Activated CD8-positive, alpha-beta memory T cell treated with anti-CD3 and anti-CD28 coated beads for 36 hours (primary cell): ENCODE results near the gene MAP3K20. TPM values are rescaled to one million over a fixed set of nuclear protein-coding genes. Genes with fewer than 3 reads are reported as not detected.

ENCODE experiments used
- CTCF ChIA-PET: fragments of 350-600 bp; sonication (Branson Sonifier 250); formaldehyde crosslinking; loops from one replicate; lab custom pipeline; 2021; ENCODE audit warnings: antibody characterized with exemption; lab: Charles Lee
- POLR2A ChIA-PET: fragments of 350-600 bp; sonication (Branson Sonifier 250); formaldehyde crosslinking; loops from one replicate; lab custom pipeline; 2021; ENCODE audit warnings: antibody characterized with exemption; lab: Charles Lee
- total RNA-seq, 2 experiments: library from RNA; stranded (reverse); gene quantifications; one replicate each; pipeline ENCODE4 v1.2.3, GENCODE V29; 2021

MAP3K20 gene
- total RNA-seq, 2 experiments from 2014 or later: 10.5 to 11.3 TPM

DNA sequence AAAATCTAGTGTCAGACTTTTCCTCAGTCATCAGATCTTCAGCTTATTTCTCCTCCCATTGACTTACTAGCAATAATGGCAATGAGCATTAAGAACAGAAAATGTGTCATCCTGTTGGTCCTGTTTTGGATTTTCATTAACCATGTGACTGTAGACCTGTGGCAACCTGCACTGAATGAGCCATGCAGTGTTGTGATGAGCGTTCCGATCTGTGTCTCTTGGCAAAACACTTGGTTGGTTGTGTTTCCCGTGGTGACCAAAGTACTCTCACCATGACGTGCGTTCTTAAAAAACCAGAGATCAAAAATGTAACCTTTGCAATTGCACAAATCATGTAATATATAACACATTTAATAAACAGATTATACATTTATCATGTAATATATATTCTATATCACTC, 138.6 kb downstream of the MAP3K20 start:
- ChIA-PET POLR2A (no interaction called here), CTCF (no interaction called here)

DNA sequence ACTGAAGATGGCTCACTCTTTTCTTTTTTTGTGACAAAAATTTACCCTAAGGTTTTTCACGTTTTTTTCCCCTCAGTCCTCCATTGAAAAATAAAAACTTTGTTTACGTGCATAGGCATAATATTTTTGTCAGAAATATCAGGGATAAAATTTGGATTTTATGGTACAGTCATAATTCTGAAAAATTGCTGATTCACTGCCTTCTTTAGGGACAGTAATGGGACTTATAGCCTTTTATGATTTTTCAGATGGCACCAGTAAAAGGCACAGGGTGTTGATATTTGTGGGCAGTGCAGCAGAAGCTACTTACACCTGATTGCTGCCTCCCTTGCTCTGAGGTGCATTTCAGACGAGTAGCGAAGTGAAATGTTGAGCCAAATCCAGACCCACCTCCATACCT, 139.7 kb downstream of the MAP3K20 start:
- ChIA-PET CTCF (no interaction called here), POLR2A (no interaction called here)

DNA sequence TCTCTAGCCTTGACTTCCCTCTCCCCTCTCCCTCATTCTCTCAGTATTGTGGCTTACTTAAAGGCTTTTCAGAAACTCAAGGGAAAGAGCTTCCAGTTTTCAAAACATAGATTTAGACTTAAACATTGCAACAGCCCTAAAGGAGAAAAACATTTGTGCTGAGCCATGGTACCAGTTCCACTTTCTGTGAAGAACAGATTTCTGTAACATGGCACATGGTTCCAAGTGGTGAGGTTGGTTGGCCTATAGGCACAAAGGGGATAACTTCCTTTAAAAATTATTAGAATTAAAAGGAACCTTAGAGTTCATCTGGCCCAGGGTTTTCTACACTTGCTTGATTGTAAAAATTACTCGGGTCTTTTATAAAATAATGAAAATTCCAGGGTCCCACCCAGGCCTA, 140.4 kb downstream of the MAP3K20 start:
- POLR2A ChIA-PET: no interaction called here
- CTCF ChIA-PET: no interaction called here

DNA sequence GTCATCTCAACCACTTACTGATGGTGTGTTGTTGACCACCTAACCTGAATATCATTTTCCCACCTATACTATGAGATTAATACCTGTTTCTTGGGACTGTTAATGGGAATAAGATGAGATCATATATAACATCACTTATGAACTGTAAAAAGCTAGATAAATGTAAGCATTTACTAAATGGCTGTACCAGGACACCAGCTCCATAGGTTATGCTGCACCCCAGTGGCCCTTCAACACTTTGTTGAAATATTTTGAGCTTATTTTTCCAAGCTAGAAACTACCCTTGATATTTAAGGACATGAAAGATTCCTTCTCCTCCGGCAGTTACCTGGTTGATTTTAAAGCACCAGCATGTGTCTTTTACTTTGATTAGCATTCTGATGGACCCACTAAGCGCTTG, 141.0 kb downstream of the MAP3K20 start:
- ChIA-PET POLR2A (no interaction called here), CTCF (no interaction called here)

DNA sequence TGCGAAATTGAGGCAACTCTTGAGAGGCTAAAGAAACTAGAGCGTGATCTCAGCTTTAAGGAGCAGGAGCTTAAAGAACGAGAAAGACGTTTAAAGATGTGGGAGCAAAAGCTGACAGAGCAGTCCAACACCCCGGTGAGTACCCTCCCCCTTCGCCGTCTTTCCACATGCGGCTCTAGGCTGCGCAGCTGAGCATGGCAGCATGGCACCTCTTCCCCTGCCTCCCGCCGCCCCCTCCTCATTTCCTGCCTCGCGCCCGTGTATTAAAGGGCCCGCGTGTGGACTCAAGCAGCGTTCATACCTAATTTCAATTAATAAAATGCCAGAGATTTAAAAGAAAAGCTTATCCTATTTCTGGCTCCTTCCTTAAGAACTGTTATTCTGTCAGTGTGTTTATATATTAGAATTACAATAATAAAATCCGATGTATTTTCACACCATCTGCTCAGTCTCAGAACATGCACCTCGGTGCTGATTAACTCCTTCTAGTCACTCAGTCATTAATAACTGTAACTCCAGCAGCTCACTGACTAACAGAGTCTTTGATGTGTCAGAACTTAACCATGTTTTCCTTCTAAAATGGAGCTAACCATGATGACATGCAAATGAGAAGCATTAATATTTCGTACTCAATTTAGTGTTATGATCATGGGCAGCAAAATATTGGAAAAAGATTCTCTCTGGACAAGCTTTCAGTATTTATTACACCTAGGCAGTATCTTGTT, 141.6 kb downstream of the MAP3K20 start:
- ChIA-PET CTCF (no interaction called here), POLR2A (no interaction called here)

DNA sequence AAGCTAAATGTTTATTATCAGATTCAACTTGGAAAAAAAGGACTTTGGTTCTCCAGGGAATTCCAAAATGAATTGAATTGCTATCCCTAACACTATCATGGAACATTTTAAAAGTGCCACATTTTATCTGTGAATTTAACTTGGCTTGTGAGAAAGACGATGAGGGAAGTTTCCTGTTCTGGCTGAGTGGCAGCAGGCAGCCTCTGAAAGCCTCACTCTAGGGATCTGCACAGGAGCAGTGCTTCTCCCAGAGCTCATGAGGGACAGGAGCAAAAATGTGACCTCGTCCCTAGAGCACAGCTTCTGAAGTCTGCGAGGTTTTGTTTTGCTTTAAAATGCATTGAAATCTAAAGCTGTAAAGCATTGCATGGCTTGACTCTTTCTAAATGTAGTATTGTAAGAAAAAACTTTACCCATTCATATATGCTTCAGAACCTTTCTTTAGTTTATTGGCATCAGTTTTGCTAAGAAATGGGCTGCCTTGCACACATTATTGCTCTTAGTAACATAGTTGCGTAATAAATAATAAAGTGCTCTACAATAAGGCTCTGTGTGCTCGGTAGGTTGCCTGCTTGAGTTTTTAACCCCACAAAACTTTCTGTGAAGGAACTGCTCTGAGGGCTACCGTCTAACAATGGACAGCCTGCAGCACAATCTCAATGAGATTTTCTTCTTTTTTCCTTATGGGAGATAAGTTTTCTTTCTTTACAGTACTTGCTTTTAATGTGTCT, 142.8 kb downstream of the MAP3K20 start:
- ChIA-PET POLR2A (no interaction called here), CTCF (interaction anchor here (1.3 kb wide), 1 partner anchor 191 kb away, joined by 6 read pairs; no protein-coding TSS in a partner anchor)

DNA sequence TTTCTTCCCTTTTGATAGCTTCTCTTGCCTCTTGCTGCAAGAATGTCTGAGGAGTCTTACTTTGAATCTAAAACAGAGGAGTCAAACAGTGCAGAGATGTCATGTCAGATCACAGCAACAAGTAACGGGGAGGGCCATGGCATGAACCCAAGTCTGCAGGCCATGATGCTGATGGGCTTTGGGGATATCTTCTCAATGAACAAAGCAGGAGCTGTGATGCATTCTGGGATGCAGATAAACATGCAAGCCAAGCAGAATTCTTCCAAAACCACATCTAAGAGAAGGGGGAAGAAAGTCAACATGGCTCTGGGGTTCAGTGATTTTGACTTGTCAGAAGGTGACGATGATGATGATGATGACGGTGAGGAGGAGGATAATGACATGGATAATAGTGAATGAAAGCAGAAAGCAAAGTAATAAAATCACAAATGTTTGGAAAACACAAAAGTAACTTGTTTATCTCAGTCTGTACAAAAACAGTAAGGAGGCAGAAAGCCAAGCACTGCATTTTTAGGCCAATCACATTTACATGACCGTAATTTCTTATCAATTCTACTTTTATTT, 145.6 kb downstream of the MAP3K20 start:
- ChIA-PET CTCF (interaction anchor here (0.6 kb wide), 1 partner anchor 33 kb away, joined by 4 read pairs; no protein-coding TSS in a partner anchor), POLR2A (no interaction called here)

DNA sequence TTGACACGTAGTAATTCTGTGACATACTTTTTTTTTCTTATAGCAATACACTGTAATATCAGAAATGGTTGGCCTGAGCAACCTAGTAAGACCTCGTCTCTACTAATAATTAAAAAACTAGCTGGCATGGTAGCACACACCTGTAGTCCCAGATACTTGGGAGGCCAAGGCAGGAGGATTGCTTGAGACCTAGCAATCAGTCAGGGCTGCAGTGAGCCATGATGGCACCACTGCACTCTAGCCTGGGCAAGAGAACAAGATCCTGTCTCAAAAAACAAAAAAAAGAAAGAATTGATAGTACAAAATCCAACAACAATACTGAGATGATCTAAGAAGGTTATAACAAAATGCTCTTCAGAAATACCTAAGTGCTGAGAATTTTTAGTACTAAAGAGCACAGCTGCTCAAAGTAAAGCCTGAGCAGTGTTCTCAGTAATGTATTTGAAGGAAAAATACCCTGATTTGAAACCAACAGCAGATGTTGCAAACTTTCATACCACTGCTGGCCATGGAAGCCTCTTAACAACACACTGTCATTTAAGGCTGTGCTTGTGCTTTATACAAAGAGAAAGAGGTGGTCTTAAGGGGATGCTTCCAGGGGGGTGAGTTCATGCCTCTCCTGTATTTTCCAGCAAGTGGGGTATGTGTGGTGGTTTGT, 146.4 kb downstream of the MAP3K20 start:
- ChIA-PET POLR2A (no interaction called here), CTCF (no interaction called here)

DNA sequence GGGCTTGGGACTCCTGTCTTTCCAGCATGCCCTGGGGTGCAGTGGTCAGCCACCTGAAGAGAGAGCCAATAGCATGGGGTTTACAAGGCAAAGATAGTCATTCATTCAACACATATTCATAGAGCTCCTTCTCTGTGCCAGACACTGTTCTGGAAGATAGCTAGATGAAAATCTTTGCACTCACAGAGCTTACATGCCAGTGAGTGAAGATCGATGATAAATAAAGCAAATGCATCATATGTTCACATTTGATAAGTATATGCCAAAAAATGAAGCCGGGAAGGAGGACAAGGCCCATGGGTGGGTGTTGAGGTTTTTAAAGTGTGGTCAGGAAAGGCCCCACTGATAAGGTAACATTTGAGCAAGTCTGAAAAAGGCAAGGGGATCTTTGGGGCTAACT, 148.2 kb downstream of the MAP3K20 start:
- ChIA-PET CTCF (interaction anchor here (0.9 kb wide), 1 partner anchor 18 kb away, joined by 5 read pairs; no protein-coding TSS in a partner anchor), POLR2A (no interaction called here)

DNA sequence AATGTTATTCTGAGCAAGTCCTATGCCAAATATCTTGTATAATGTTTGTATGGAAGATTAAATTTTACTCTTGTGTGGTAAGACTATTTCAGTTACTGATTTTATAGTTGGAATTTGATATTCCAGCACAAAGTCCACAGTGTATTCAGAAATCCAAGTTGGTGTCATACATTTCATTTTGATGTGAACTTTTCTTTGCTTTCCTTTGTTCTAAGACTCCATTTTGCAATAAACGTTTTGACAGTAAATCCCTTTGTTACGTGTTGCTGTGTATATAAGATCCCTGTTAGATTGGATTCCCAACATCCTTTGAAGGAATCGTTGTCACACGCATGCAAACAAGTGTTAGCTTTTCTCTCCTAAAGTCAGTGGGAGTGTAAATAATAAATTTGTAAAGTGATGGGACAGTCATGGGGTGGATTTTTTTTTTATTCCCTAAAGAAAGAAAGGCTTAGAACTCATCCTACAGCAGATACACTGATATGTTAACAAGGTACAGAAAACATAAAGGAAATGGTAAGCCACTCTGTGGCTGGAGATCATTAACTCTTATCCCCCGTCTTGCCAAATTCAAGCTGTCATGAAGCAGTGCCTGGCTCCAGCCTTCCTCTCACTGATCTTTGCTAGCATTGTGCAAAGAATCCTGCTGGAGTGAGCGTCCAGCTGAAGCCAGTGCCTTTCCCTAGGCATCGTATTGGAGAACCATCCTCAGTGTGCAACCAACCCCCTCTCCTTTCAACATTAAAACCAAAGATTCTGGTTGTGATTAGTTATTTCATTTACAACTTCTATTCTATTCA, 151.5 kb downstream of the MAP3K20 start:
- ChIA-PET CTCF (no interaction called here), POLR2A (no interaction called here)

DNA sequence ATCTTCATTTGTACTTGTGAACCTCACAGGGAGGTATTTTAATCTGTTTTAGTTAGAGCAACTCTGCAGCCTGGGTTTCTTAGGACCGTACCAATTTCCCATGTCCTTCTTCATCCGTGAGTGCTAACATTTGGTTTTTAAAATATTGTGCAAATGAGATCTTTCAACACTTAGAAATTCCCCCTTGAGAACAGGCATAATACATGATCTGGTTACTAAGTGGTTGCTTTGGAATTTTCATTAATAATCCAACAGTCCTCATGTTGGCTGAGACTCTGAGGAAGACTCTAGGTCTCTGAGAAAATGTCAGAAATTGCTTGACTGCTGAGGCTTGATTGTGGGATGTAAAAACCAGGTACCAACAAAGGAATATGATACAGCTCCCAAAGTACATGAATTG, 153.4 kb downstream of the MAP3K20 start:
- ChIA-PET POLR2A (no interaction called here), CTCF (interaction anchor here (1.1 kb wide), 1 partner anchor 26 kb away, joined by 3 read pairs; no protein-coding TSS in a partner anchor)

DNA sequence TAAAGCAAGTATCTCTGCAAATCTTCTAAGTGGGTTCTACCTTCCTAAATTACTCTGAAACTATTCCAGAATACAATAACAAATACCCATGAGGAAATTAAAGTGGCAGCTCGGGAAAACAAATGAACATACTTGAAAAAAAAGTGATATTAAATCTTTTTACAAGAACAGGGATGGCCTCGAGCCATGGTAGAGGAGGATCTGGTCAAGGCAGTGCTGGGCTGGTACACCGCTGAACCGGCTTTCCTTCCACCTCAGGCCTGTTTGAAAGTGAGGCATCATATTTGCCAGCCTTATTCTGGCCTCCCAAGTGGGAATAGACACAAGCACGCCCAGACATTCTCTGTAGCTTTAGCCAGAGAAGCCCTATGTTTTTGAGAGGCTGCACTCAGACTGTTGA, 154.5 kb downstream of the MAP3K20 start:
- POLR2A ChIA-PET: no interaction called here
- CTCF ChIA-PET: no interaction called here

DNA sequence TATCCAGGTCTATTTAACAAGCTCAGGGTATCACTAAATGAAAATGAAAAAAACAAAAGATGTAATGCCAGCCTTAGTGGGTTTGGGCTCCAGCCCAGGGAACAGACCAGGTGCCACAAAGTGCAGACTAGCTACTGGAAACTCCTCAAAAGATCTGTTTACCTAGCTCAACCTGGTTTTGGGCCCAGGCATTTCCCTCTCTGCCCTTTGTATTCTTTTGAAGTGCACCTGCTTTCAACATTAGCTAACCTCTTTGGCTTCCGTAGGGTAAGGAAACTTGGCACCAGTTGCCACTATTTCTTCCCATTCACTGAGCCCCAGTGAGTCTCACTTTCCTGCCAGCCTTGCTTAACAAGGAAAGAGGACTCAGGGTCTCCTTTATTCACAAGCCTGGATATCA, 155.4 kb downstream of the MAP3K20 start:
- CTCF ChIA-PET: no interaction called here

DNA sequence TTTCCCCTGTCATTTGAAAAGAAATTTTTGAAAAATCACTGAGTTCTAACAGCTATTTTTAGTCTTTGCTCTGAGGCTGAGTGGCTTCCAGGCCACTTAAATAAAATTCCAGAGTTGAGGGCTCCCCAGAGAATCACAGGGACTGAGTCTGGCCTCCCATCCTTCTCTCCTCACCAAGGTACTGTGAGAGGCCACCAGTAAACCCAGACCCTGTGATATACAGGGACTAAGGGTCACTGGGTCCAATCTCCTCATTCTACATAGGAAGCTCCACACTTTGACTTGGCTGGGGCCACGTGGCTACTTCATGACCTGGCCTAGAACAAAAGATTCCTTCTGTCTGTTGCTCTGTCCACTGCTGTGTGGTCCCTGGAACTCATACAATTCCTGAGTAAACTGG, 155.8 kb downstream of the MAP3K20 start:
- POLR2A ChIA-PET: no interaction called here
- CTCF ChIA-PET: no interaction called here

More for the DNA sequence above, 155.4 kb downstream of the MAP3K20 start:
- POLR2A ChIA-PET: no interaction called here

DNA sequence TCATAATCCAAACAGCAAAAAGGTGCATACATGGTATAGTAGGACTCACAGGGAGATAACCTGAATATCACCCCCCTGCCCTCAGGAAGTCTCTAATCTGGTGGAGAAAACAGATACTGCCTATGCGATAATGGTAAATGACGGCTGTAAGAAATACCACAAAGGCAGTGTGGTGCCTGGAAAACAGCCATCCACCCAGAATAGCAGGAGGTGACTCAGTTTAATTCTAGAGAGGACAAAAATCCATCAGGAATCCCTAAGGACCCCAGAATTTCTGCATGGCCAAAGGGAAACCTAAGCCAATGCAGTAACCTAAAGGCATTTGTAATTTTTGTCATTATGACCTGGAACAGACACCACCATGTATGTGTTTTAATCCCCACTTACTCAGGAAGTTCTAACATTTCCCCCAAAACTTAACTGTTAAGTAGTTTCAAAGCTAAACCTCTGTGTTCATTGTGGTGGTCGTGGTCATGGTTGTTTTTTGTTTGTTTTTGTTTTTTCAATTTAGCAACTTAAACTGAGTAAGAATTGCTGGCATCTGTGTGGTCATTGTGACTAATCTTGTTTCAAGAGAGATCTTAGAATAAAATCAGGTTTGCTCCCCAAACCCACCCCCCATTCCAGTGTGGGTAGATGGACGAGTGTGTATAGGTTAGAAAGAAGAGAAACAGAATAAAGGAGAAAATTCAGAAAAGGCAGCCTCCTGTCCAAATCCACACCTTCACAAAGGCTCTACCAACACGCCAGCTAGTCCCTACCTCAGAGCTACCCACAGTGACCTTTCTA, 157.5 kb downstream of the MAP3K20 start:
- ChIA-PET POLR2A (no interaction called here), CTCF (no interaction called here)

DNA sequence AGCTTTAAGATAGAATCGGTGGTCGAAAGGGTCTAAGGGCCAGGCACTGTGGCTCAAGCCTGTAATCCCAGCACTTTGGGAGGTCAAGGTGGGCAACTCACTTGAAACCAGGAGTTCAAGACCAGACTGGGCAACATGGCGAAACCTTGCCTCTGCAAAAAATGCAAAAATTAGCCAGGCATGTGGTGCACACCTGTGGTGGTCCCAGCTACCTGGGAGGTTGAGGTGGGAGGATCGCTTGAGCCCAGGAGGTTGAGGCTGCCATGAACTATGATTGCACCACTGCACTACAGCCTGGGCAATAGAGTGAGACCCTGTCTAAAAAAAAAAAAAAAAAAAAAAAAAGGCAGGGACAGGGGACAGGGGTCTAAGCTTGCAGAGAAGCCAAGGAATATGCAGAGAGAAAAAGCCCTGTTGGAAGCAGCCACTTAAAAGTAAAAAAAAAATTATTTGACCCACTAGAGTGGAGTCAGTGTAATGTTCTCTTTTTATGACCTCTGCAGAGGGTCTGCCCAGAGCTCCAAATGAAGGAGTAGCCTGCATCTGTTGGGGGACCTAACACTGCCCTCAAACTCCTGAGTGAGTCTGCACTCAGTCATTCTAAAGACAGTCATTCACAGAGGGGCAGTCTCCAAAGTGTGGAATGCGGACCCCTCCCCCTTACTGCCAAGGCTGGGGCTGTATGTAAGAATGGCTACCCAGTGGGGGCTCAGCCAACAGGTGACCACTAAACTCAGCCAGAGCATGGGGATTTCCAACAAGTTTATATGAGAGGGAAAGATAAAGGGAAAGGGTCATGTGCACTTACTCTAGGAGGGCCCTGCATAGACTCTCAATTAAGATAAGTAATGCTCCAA, 160.5 kb downstream of the MAP3K20 start:
- CTCF ChIA-PET: interaction anchor here (0.7 kb wide), 1 partner anchor 254 kb away, joined by 3 read pairs; no protein-coding TSS in a partner anchor
- POLR2A ChIA-PET: no interaction called here

DNA sequence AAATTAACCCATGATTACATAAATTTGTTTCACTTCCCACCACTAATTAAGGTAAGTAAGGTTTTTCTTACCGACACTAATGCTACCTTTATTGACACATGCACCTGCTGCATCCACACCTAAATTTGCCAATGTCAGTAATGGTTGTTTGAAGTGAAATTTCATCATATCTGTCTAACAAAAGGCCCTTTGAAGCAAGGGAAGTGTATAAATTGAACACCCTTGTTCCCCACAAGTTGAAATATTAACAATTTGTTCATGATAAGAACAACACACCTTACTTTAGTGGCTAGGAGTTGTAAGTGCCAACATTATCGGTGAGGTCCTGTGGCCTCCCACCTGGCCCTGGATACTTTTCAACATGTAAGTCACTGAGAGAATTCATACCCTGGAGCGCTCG, 162.7 kb downstream of the MAP3K20 start:
- ChIA-PET POLR2A (interaction anchor here (0.6 kb wide), 1 partner anchor 72 kb away, joined by 3 read pairs; no protein-coding TSS in a partner anchor), CTCF (no interaction called here)
